ENCODE measurements around the gene AGRN. TPM values are rescaled to one million over a fixed set of nuclear protein-coding genes. Genes with fewer than 3 reads are reported as not detected.
A peak's percentile ranks its signal among the peaks of the same experiment; 100 is the strongest.

AGRN gene
- total RNA-seq, 1 experiment from 2014 or later, result 175 TPM

DNA sequence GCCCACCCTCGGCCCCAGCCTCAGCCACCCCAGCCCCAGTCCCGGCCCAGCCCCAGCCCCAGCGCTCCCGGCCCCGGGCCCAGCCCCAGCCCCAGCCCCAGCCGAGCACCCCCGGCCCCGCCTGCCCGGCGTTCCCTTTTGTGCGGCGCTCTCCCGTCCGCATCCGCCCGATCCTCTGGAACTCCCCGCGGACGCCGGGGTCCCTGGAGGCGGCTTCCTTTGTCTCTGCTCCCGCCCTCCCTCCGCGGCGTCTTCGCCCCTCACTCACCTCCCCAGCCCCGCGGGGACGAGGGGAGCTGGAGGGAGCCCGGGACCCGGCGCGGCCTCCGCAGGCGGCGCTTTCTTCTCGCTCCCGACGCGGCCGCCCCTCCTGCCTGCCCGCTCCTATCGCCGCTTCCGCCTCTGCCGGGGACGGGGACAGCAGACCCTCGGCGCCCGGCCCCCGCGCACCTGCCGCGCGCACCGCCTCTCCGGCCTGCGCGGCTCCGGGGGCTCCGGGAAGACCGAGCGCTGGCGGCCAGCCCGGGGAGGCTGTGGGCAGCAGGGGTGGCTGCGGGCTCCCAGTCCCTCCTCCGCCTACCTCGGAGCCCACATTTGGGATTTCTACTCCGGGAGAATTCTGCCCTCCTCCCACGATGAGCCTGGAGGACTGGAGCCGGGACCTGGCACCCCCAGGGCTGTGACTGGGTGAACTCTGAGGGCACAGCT lies 14.0 kb downstream of the AGRN start:
- no peak overlapping the region for H2AK5ac ChIP-seq (ENCODE audit: insufficient read length, low read length)
- no peak for DNase-seq
- H2BK15ac ChIP-seq (ENCODE audit: low read depth, low read length), result no peak overlapping the region
- no peak overlapping the region for H3K56ac ChIP-seq (ENCODE audit: insufficient read length, low read depth, low read length)
- H3K4ac ChIP-seq (ENCODE audit: low read depth, low read length), result no peak overlapping the region
- H2BK12ac ChIP-seq (ENCODE audit: insufficient read length, low read depth, low read length), result no peak overlapping the region
- H2BK20ac ChIP-seq (ENCODE audit: low read depth, low read length, poor library complexity, severe bottlenecking), result no peak overlapping the region
- H2BK120ac ChIP-seq (ENCODE audit: low read depth, low read length, poor library complexity, severe bottlenecking), result no peak overlapping the region
- no peaks in the 10 kb centered on the region for H3K9me3 Mint-ChIP-seq
- H4K8ac ChIP-seq (replicated peaks; ENCODE audit: insufficient read length, low read depth, low read length), result no peak overlapping the region
- H2BK5ac ChIP-seq (ENCODE audit: insufficient read length, low read length), result no peak overlapping the region
- H2AFZ ChIP-seq (ENCODE audit: low read length), result no peak overlapping the region
- peaks cover 10 to 20% of the 10 kb centered on the region in 2 experiments for H3K4me1 Mint-ChIP-seq
- H3K9ac ChIP-seq (ENCODE audit: extremely low read depth, insufficient read length, low read length), result no peak overlapping the region
- WGBS (ENCODE audit: extremely low coverage, insufficient read length, low lambda C conversion rate), result no CpG with 5 or more reads among the region's 71 CpGs
- H4K5ac ChIP-seq (ENCODE audit: insufficient read length, low read depth, low read length), result no peak overlapping the region
- H3T11ph ChIP-seq (ENCODE audit: low read length), result no peak overlapping the region
- H3K79me2 ChIP-seq (ENCODE audit: insufficient read depth, low read length), result no peaks in the 10 kb centered on the region
- H3K14ac ChIP-seq (ENCODE audit: insufficient read depth, low read length), result no peak overlapping the region
- peaks cover 4% of the 10 kb centered on the region; the same call in 1 of the 2 replicates for H3K4me1 ChIP-seq (ENCODE audit: insufficient read depth, low read length)
- H3K27ac ChIP-seq (ENCODE audit: insufficient read length, low read depth, low read length), result no peak overlapping the region
- TF ChIP-seq, protein P1, sequence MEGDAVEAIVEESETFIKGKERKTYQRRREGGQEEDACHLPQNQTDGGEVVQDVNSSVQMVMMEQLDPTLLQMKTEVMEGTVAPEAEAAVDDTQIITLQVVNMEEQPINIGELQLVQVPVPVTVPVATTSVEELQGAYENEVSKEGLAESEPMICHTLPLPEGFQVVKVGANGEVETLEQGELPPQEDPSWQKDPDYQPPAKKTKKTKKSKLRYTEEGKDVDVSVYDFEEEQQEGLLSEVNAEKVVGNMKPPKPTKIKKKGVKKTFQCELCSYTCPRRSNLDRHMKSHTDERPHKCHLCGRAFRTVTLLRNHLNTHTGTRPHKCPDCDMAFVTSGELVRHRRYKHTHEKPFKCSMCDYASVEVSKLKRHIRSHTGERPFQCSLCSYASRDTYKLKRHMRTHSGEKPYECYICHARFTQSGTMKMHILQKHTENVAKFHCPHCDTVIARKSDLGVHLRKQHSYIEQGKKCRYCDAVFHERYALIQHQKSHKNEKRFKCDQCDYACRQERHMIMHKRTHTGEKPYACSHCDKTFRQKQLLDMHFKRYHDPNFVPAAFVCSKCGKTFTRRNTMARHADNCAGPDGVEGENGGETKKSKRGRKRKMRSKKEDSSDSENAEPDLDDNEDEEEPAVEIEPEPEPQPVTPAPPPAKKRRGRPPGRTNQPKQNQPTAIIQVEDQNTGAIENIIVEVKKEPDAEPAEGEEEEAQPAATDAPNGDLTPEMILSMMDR (conservative IDR thresholded peaks at IDR 0.05), result no peak
- H3K23me2 ChIP-seq (ENCODE audit: insufficient read length, low read depth, low read length, poor library complexity, severe bottlenecking), result peaks cover 10% of the 10 kb centered on the region
- H3K27me3 Mint-ChIP-seq (ENCODE audit: low read depth), result peaks cover 43% of the 10 kb centered on the region
- H3K23ac ChIP-seq (ENCODE audit: insufficient read length, low read depth, low read length), result no peak overlapping the region
- no peaks in the 10 kb centered on the region for H3K9me3 ChIP-seq (ENCODE audit: control insufficient read depth, low read depth, low read length)
- no peaks in the 10 kb centered on the region for H3K79me1 ChIP-seq (ENCODE audit: insufficient read depth, low read depth, low read length, poor library complexity, severe bottlenecking)
- H4K20me1 ChIP-seq (ENCODE audit: control insufficient read depth, insufficient read depth, insufficient read length), result no peaks in the 10 kb centered on the region
- H3K27ac Mint-ChIP-seq, result no peak overlapping the region
- peak overlapping the region; percentile 9 for H3K18ac ChIP-seq (ENCODE audit: insufficient read length, low read depth, low read length)
- H3K4me3 Mint-ChIP-seq, result peak overlapping the region; percentile 60 to 82; a peak in 4 of 5 replicates
- H3K4me2 ChIP-seq (ENCODE audit: insufficient read depth, insufficient read length, low read length), result peak overlapping the region; percentile 29
- H3K27me3 ChIP-seq (ENCODE audit: insufficient read depth, low read length), result no peaks in the 10 kb centered on the region; the same call in 1 of the 2 replicates
- H3K36me3 Mint-ChIP-seq (ENCODE audit: insufficient read depth in 1 of 3, low read depth in 3 of 3), result peaks cover 6 to 18% (median 17%) of the 10 kb centered on the region in 3 experiments; a peak in 6 of 7 replicates
- no peak overlapping the region for H4K91ac ChIP-seq (ENCODE audit: insufficient read length, low read depth, low read length)

Data from H9 (cell line).